ENCODE results near the gene AGO4. TPM values are rescaled to one million over a fixed set of nuclear protein-coding genes. Genes with fewer than 3 reads are reported as not detected.

The AGO4 gene
- total and polyA plus RNA-seq, 8 donors, result 2.9 to 38.6 (median 8.9) TPM

- Histone ChIP-seq H3K27ac (peak overlapping the region; percentile 81 to 90 (median 83)), H3K36me3 (peaks cover 0 to 10% (median 6%) of the 10 kb centered on the region in 4 donors), H3K27me3 (no peaks in the 10 kb centered on the region), H3K9me3 (no peaks in the 10 kb centered on the region), H3K4me3 (peak overlapping the region; percentile 95 to 100 (median 98)), H3K4me1 (peaks cover 29 to 62% (median 51%) of the 10 kb centered on the region in 4 donors)
- TF ChIP-seq CTCF (IDR thresholded peaks at IDR 0.05) (no peak), POLR2AphosphoS5 (IDR thresholded peaks at IDR 0.05) (no peak), EP300 (IDR thresholded peaks at IDR 0.05) (no peak), POLR2A (IDR thresholded peaks at IDR 0.05) (no peak)
- WGBS, 5 donors, result 0 to 3% (median 2%) methylated on average over 23 to 29 of the region's 29 CpGs
- intact Hi-C loops (cut with DNase I; ENCODE audit: low total_unique reads), result no loop called here
- DNase-seq, result peak; percentile 54 to 83
These were observed 75.9 kb downstream of the AGO4 start for GRCh38 chr1:35883635-35884101.

GRCh38 chr1:35884934-35885333 is 77.1 kb downstream of the AGO4 start:
- no peak for DNase-seq
- intact Hi-C loops (cut with DNase I; ENCODE audit: low total_unique reads), result no loop called here
- Histone ChIP-seq H3K36me3 (peaks cover 5 to 22% (median 18%) of the 10 kb centered on the region in 4 donors), H3K4me1 (peaks cover 29 to 62% (median 52%) of the 10 kb centered on the region in 4 donors), H3K9me3 (no peaks in the 10 kb centered on the region), H3K4me3 (no peak overlapping the region), H3K27me3 (no peaks in the 10 kb centered on the region), H3K27ac (peak overlapping the region in 2 of 5 donors; percentile 81 to 88)
- WGBS, 5 donors, result 31 to 46% (median 38%) methylated on average over 2 of the region's 2 CpGs
- TF ChIP-seq POLR2A (IDR thresholded peaks at IDR 0.05) (no peak), POLR2AphosphoS5 (IDR thresholded peaks at IDR 0.05) (no peak), CTCF (IDR thresholded peaks at IDR 0.05) (no peak), EP300 (IDR thresholded peaks at IDR 0.05) (no peak)

GRCh38 chr1:35885961-35886558 is 78.2 kb downstream of the AGO4 start:
- H3K9me3 ChIP-seq, result no peaks in the 10 kb centered on the region
- no peak overlapping the region for H3K4me3 ChIP-seq
- peak overlapping the region; percentile 2 to 73 (median 22) for H3K27ac ChIP-seq
- TF ChIP-seq POLR2A (IDR thresholded peaks at IDR 0.05) (no peak), CTCF (IDR thresholded peaks at IDR 0.05) (no peak), EP300 (IDR thresholded peaks at IDR 0.05) (no peak), POLR2AphosphoS5 (IDR thresholded peaks at IDR 0.05) (no peak)
- no peaks in the 10 kb centered on the region for H3K27me3 ChIP-seq
- peaks cover 12 to 34% (median 30%) of the 10 kb centered on the region in 4 donors for H3K36me3 ChIP-seq
- WGBS, 5 donors, result 34 to 51% (median 43%) methylated on average over 3 to 4 of the region's 4 CpGs
- DNase-seq, result peak in 1 of 2 donors; percentile 48
- peaks cover 29 to 62% (median 52%) of the 10 kb centered on the region in 4 donors for H3K4me1 ChIP-seq
- intact Hi-C loops (cut with DNase I; ENCODE audit: low total_unique reads), result no loop called here

GRCh38 chr1:35886577-35887431 is 79.0 kb downstream of the AGO4 start:
- Histone ChIP-seq H3K4me3 (no peak overlapping the region), H3K27ac (peak overlapping the region; percentile 18 to 73 (median 37)), H3K4me1 (peaks cover 29 to 62% (median 52%) of the 10 kb centered on the region in 4 donors), H3K27me3 (no peaks in the 10 kb centered on the region), H3K9me3 (no peaks in the 10 kb centered on the region), H3K36me3 (peaks cover 15 to 41% (median 36%) of the 10 kb centered on the region in 4 donors)
- peak in 1 of 2 donors; percentile 72 for DNase-seq
- intact Hi-C loops (cut with DNase I; ENCODE audit: low total_unique reads), result no loop called here
- 18 to 26% (median 23%) methylated on average over 3 of the region's 3 CpGs for WGBS, 5 donors
- TF ChIP-seq POLR2AphosphoS5 (IDR thresholded peaks at IDR 0.05) (peak in 1 of 3 donors; percentile 39), CTCF (IDR thresholded peaks at IDR 0.05) (no peak)
